ENCODE measurements around the gene RGMA. TPM values are rescaled to one million over a fixed set of nuclear protein-coding genes. Genes with fewer than 3 reads are reported as not detected.

The RGMA gene
- total and polyA plus RNA-seq, 12 donors = 0.28 to 9.0 (median 3.3) TPM

GRCh38 chr15:93005133-93005532 is 83.9 kb downstream of the RGMA start:
- intact Hi-C loops (cut with DNase I) = no loop called here
- DNase-seq = no peak
- TF ChIP-seq POLR2A (IDR thresholded peaks at IDR 0.05) (no peak), CTCF (IDR thresholded peaks at IDR 0.05) (no peak)
- Histone ChIP-seq H3K27me3 (no peaks in the 10 kb centered on the region), H3K4me1 (replicated peaks in 1 of 2) (no peaks in the 10 kb centered on the region), H3K36me3 (replicated peaks in 1 of 2) (peaks cover 0 to 99% of the 10 kb centered on the region in 2 donors), H3K27ac (no peak overlapping the region), H3K9me3 (replicated peaks in 1 of 3) (no peaks in the 10 kb centered on the region), H3K4me3 (no peak overlapping the region)
- WGBS, 4 donors = 80 to 85% (median 82%) methylated on average over 4 of the region's 4 CpGs

GRCh38 chr15:93001881-93002280 is 87.1 kb downstream of the RGMA start:
- no peak overlapping the region for H3K27ac ChIP-seq
- H3K4me3 ChIP-seq = no peak overlapping the region
- H3K9me3 ChIP-seq (replicated peaks in 1 of 3) = no peaks in the 10 kb centered on the region
- no peaks in the 10 kb centered on the region for H3K4me1 ChIP-seq (replicated peaks in 1 of 2)
- peaks cover 3 to 98% of the 10 kb centered on the region in 2 donors for H3K36me3 ChIP-seq (replicated peaks in 1 of 2)
- H3K27me3 ChIP-seq = no peaks in the 10 kb centered on the region
- no peak for DNase-seq
- intact Hi-C loops (cut with DNase I) = no loop called here
- TF ChIP-seq POLR2A (IDR thresholded peaks at IDR 0.05) (no peak), CTCF (IDR thresholded peaks at IDR 0.05) (no peak)
- 83 to 92% (median 89%) methylated on average over 2 of the region's 2 CpGs for WGBS, 4 donors

GRCh38 chr15:93001156-93001555 is 87.9 kb downstream of the RGMA start:
- DNase-seq = no peak
- intact Hi-C loops (cut with DNase I) = no loop called here
- Histone ChIP-seq H3K4me1 (replicated peaks in 1 of 2) (no peaks in the 10 kb centered on the region), H3K4me3 (no peak overlapping the region), H3K36me3 (replicated peaks in 1 of 2) (peaks cover 5 to 98% of the 10 kb centered on the region in 2 donors), H3K27me3 (no peaks in the 10 kb centered on the region), H3K9me3 (replicated peaks in 1 of 3) (no peaks in the 10 kb centered on the region), H3K27ac (no peak overlapping the region)
- TF ChIP-seq CTCF (IDR thresholded peaks at IDR 0.05) (no peak), POLR2A (IDR thresholded peaks at IDR 0.05) (no peak)
- WGBS, 4 donors = 85 to 95% (median 93%) methylated on average over 6 of the region's 6 CpGs

- H3K27ac ChIP-seq = no peak overlapping the region
- WGBS, 4 donors = 93 to 96% (median 94%) methylated on average over 6 of the region's 6 CpGs
- H3K36me3 ChIP-seq (replicated peaks in 1 of 2) = peaks cover 5 to 98% of the 10 kb centered on the region in 2 donors
- no peaks in the 10 kb centered on the region for H3K27me3 ChIP-seq
- no peak for DNase-seq
- TF ChIP-seq CTCF (IDR thresholded peaks at IDR 0.05) = no peak
- no peak for TF ChIP-seq POLR2A (IDR thresholded peaks at IDR 0.05)
- intact Hi-C loops (cut with DNase I) = loop anchor here in 1 of 2 donors (10.0 kb wide), 1 partner anchor 53 kb away; no protein-coding TSS in a partner anchor
- H3K4me3 ChIP-seq = no peak overlapping the region
- no peaks in the 10 kb centered on the region for H3K4me1 ChIP-seq (replicated peaks in 1 of 2)
- H3K9me3 ChIP-seq (replicated peaks in 1 of 3) = no peaks in the 10 kb centered on the region
Measured at GRCh38 chr15:92997821-92998220, 91.2 kb downstream of the RGMA start.

Measured in adrenal gland (tissue), 12 donors.